ENCODE measurements around the gene SLC23A1.

DNA sequence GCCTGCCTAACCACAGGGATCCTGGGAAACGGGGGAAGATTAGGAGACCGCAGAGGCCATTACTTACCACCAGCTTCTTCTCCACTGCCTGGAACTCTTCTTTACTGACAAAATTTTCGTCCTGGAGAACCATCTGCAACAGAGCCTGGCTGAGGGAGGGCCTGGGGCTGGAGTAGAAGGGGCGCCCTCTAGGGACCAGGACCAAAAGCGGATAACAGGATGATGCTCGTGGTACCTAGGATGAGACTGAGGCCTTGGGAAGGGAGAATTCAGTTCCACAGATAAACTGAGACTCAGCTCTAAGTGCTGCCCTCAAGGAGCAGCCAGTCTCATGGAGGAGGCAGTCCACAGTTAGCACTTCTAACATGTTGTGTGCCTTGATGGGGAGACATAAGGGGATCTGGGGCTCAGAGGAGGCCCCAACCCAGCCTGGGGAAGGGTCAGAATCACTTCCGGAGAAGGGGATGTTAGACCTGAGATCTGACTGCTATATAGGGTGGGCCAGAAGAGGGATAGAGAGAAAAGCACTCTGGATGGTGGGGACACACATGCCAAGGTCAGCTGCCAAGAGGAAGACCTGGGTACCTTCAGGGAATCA, 19.6 kb upstream of the SLC23A1 start:
- no peak for TF ChIP-seq POLR2A (IDR thresholded peaks at IDR 0.05)
- TF ChIP-seq, protein P1, sequence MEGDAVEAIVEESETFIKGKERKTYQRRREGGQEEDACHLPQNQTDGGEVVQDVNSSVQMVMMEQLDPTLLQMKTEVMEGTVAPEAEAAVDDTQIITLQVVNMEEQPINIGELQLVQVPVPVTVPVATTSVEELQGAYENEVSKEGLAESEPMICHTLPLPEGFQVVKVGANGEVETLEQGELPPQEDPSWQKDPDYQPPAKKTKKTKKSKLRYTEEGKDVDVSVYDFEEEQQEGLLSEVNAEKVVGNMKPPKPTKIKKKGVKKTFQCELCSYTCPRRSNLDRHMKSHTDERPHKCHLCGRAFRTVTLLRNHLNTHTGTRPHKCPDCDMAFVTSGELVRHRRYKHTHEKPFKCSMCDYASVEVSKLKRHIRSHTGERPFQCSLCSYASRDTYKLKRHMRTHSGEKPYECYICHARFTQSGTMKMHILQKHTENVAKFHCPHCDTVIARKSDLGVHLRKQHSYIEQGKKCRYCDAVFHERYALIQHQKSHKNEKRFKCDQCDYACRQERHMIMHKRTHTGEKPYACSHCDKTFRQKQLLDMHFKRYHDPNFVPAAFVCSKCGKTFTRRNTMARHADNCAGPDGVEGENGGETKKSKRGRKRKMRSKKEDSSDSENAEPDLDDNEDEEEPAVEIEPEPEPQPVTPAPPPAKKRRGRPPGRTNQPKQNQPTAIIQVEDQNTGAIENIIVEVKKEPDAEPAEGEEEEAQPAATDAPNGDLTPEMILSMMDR (IDR thresholded peaks at IDR 0.05), result peak in 10 of 12 donors; percentile 13 to 44 (median 28)
